Ishikawa (cell line): ENCODE data around the gene SPHK2.
A peak's percentile ranks its signal among the peaks of the same experiment; 100 is the strongest.

Experiments
- CEBPB ChIP-seq: IDR thresholded peaks from 2 replicates; pipeline ENCODE4 v1.6.1; 2012
- CREB1 ChIP-seq: IDR thresholded peaks from 2 replicates; pipeline ENCODE4 v1.6.1; 2012; ENCODE audit warnings: low read depth
- EGR1 ChIP-seq: IDR thresholded peaks from 2 replicates; pipeline ENCODE4 v1.6.1; 2012
- EP300 ChIP-seq: IDR thresholded peaks from 2 replicates; pipeline ENCODE4 v1.6.1; 2012; ENCODE audit warnings: borderline replicate concordance
- FOXM1 ChIP-seq: IDR thresholded peaks from 2 replicates; pipeline ENCODE4 v1.6.1; 2012; ENCODE audit warnings: low read depth, borderline replicate concordance
- MAX ChIP-seq: IDR thresholded peaks from 2 replicates; pipeline ENCODE4 v1.6.1; 2012
- NFIC ChIP-seq: IDR thresholded peaks from 2 replicates; pipeline ENCODE4 v1.6.1; 2012
- RAD21 ChIP-seq: IDR thresholded peaks from 2 replicates; pipeline ENCODE4 v1.6.1; 2012; ENCODE audit warnings: low read depth
- REST ChIP-seq: IDR thresholded peaks from 2 replicates; pipeline ENCODE4 v1.6.1; 2012; ENCODE audit warnings: low read depth, mild to moderate bottlenecking
- TAF1 ChIP-seq: IDR thresholded peaks from 2 replicates; pipeline ENCODE4 v1.6.1; 2012; ENCODE audit warnings: low read depth, mild to moderate bottlenecking
- TCF12 ChIP-seq: IDR thresholded peaks from 2 replicates; pipeline ENCODE4 v1.6.1; 2012; ENCODE audit warnings: low read depth
- TEAD4 ChIP-seq: IDR thresholded peaks from 2 replicates; pipeline ENCODE4 v1.6.1; 2012
- USF1 ChIP-seq: IDR thresholded peaks from 2 replicates; pipeline ENCODE4 v1.6.1; 2012
- YY1 ChIP-seq: IDR thresholded peaks from 2 replicates; pipeline ENCODE4 v1.6.1; 2012; ENCODE audit warnings: low read depth
- ZBTB7A ChIP-seq: IDR thresholded peaks from 2 replicates; pipeline ENCODE4 v1.6.1; 2012; ENCODE audit warnings: low read depth

Gene SPHK2

GRCh38 chr19:48624067-48624594 is 4.8 kb downstream of the SPHK2 start:
- TF ChIP-seq TEAD4, result no peak
- no peak for TF ChIP-seq NFIC
- TF ChIP-seq TAF1, result no peak
- TF ChIP-seq REST, result no peak
- TF ChIP-seq EGR1, result peak; percentile 91
- no peak for TF ChIP-seq TCF12
- peak; percentile 37; the same call in 1 of the 2 replicates for TF ChIP-seq CREB1
- TF ChIP-seq CEBPB, result no peak
- peak; percentile 100 for TF ChIP-seq YY1
- TF ChIP-seq ZBTB7A, result peak; percentile 68; the same call in 1 of the 2 replicates
- TF ChIP-seq MAX, result peak; percentile 68

GRCh38 chr19:48624791-48625723 is 5.8 kb downstream of the SPHK2 start:
- TF ChIP-seq CREB1 (no peak), EGR1 (no peak), NFIC (no peak), CEBPB (no peak), EP300 (no peak), TCF12 (no peak), RAD21 (no peak), ZBTB7A (no peak)

GRCh38 chr19:48625891-48626327 is 6.6 kb downstream of the SPHK2 start:
- TF ChIP-seq CREB1 (no peak), EGR1 (no peak), FOXM1 (no peak), TEAD4 (no peak), MAX (no peak), EP300 (no peak), TAF1 (no peak), CEBPB (no peak), TCF12 (no peak), YY1 (no peak), NFIC (no peak), ZBTB7A (no peak), REST (no peak), RAD21 (no peak), USF1 (no peak)

GRCh38 chr19:48627201-48627864 is 8.0 kb downstream of the SPHK2 start:
- TF ChIP-seq TAF1 (no peak), EP300 (no peak), USF1 (no peak), FOXM1 (no peak), REST (no peak), NFIC (no peak), CREB1 (no peak), YY1 (no peak), EGR1 (no peak), ZBTB7A (no peak), TEAD4 (no peak), TCF12 (no peak), CEBPB (no peak)
